Astrocyte of the spinal cord (primary cell): ENCODE results near the gene ZNF70.
"Not testable (repeated sequence)": the region's sequence is repeated elsewhere in the genome, so short reads cannot be mapped to it uniquely, and the experiment has no call there.

ENCODE experiments used
- DNase-seq: peaks from one replicate; pipeline ENCODE4 v3.0.0; 2011; ENCODE audit warnings: low read depth, low spot score
- H3K4me3 ChIP-seq: 2 replicates; pipeline ENCODE4 v1.5.1; 2011; ENCODE audit warnings: low read depth, mild to moderate bottlenecking, low read length, moderate library complexity
- CTCF ChIP-seq: IDR thresholded peaks from 2 replicates; pipeline ENCODE4 v1.5.1; 2012; ENCODE audit warnings: low read depth, mild to moderate bottlenecking, low read length, inconsistent platforms
- in situ Hi-C: cut with HindIII; loops from 2 replicates; pipeline ENCODE4 v1.10.0; 2017; ENCODE audit warnings: low sequenced_read_pairs

The ZNF70 gene

DNA sequence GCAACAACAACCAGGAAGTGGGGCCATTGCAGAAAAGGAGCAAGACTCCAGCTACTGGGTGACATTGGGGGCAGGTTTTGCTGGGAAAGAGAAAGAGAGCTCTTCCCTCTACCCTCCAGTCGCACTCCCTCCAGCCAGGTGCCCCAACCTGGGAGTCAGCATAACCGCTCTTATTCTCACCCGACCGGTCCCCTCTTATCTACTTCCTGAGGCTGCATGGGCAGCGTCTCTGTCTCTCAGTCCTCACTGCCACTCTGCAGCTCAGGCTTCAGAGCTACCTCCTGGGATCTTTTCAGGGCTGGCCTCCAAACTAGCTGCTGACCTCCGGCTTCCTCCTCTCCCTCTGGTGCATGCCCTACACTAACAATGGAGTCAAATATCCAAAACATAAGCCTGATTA, 5.1 kb downstream of the ZNF70 start:
- in situ Hi-C loops = no loop called here
- no peak overlapping the region for H3K4me3 ChIP-seq
- DNase-seq = no peak
- TF ChIP-seq CTCF = no peak

GRCh38 chr22:23744485-23744884, 6.4 kb downstream of the ZNF70 start:
- no peak for TF ChIP-seq CTCF
- no peak overlapping the region for H3K4me3 ChIP-seq
- DNase-seq = no peak
- in situ Hi-C loops = no loop called here

DNA sequence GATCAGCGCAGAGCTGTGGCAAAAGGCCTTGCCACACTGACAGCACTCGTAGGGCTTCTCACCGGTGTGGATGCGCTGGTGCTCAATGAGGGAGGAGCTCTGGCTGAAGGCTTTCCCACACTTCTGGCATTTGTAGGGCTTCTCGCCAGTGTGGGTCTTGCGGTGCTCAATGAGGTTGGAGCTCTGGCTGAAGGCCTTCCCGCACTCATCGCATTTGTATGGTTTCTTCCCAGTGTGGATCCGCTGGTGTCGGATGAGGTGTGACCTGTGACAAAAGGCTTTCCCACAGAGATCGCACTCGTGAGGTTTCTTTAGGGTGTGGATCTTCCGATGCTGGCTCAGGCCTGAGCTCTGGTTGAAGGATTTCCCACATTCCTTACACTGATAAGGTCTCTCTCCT, 6.9 kb downstream of the ZNF70 start:
- DNase-seq = no peak
- TF ChIP-seq CTCF = no peak
- in situ Hi-C loops = no loop called here
- H3K4me3 ChIP-seq = no peak overlapping the region

DNA sequence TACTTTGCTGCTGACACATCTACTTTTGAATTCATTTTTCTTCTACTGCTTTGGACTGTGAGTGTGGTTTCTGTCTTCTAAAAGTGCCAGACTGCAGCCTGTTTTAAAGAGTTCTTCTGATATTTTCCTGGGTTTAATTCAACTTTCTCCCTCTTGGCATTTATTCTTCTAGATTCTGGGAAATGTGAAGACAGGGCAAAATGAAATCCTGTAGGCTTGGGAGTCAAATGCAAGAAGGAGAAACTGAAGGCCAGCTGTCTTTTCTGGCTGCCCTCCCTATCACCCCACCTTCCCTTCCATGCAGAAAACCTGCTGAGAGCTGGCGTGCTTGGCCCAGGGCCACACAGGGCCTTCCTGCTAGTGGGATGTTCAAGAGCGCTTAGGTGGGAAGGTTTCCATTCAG, 7.6 kb downstream of the ZNF70 start:
- in situ Hi-C loops = no loop called here
- no peak for TF ChIP-seq CTCF
- H3K4me3 ChIP-seq = no peak overlapping the region
- DNase-seq = no peak

- no peak for DNase-seq
- no peak for TF ChIP-seq CTCF
- in situ Hi-C loops = no loop called here
- no peak overlapping the region for H3K4me3 ChIP-seq
Measured at GRCh38 chr22:23742505-23743264, 8.2 kb downstream of the ZNF70 start.

- in situ Hi-C loops = no loop called here
Measured at GRCh38 chr22:23737696-23738095, 13.2 kb downstream of the ZNF70 start.

GRCh38 chr22:23728108-23728507, 22.8 kb downstream of the ZNF70 start:
- H3K4me3 ChIP-seq, in situ Hi-C loops, DNase-seq: not testable (repeated sequence)

More at GRCh38 chr22:23737696-23738095, 13.2 kb downstream of the ZNF70 start:
- DNase-seq = no peak
- no peak overlapping the region for H3K4me3 ChIP-seq
- no peak for TF ChIP-seq CTCF
